ENCODE data around the gene ATP8A2.
A peak's percentile ranks its signal among the peaks of the same experiment; 100 is the strongest.

GRCh38 chr13:25574437-25575411 lies 202.9 kb downstream of the ATP8A2 start:
- TF ChIP-seq POLR2A (IDR thresholded peaks at IDR 0.05), result no peak
- TF ChIP-seq, protein P1, sequence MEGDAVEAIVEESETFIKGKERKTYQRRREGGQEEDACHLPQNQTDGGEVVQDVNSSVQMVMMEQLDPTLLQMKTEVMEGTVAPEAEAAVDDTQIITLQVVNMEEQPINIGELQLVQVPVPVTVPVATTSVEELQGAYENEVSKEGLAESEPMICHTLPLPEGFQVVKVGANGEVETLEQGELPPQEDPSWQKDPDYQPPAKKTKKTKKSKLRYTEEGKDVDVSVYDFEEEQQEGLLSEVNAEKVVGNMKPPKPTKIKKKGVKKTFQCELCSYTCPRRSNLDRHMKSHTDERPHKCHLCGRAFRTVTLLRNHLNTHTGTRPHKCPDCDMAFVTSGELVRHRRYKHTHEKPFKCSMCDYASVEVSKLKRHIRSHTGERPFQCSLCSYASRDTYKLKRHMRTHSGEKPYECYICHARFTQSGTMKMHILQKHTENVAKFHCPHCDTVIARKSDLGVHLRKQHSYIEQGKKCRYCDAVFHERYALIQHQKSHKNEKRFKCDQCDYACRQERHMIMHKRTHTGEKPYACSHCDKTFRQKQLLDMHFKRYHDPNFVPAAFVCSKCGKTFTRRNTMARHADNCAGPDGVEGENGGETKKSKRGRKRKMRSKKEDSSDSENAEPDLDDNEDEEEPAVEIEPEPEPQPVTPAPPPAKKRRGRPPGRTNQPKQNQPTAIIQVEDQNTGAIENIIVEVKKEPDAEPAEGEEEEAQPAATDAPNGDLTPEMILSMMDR (IDR thresholded peaks at IDR 0.05), result peak in 5 of 6 experiments; percentile 27 to 76 (median 72)
